K562 (cell line): ENCODE results near the gene MYO15A. TPM values are rescaled to one million over a fixed set of nuclear protein-coding genes. Genes with fewer than 3 reads are reported as not detected.

Experiments used
- EGR1 ChIP-seq: fragments of 450-650 bp; conservative IDR thresholded peaks from 2 replicates; pipeline ENCODE4 v1.6.1; 2017; ENCODE audit warnings: mild to moderate bottlenecking
- GABPB2 ChIP-seq: fragments of 250-450 bp; sonication (Bioruptor Pico); conservative IDR thresholded peaks from 2 replicates; pipeline ENCODE4 v1.5.1; 2021; ENCODE audit warnings: mild to moderate bottlenecking
- HDGF ChIP-seq: fragments of 450-650 bp; IDR thresholded peaks from 2 replicates; pipeline ENCODE4 v1.6.1; 2016
- ILK ChIP-seq: fragments of 450-650 bp; IDR thresholded peaks from 2 replicates; pipeline ENCODE4 v1.6.1; 2016; ENCODE audit warnings: missing genetic modification characterization, low read depth, mild to moderate bottlenecking, missing compliant biosample characterization, moderate library complexity, borderline replicate concordance
- PCBP2 ChIP-seq: fragments of 200-400 bp; formaldehyde crosslinking; IDR thresholded peaks from 2 replicates; pipeline ENCODE4 v1.6.1; 2018; ENCODE audit warnings: low read length, low read depth, mild to moderate bottlenecking, moderate library complexity; ENCODE audit not compliant: poor library complexity, severe bottlenecking
- RBFOX2 ChIP-seq: fragments of 200-400 bp; formaldehyde crosslinking; IDR thresholded peaks from 2 replicates; pipeline ENCODE4 v1.6.1; 2017; ENCODE audit warnings: low read depth, mild to moderate bottlenecking, low read length, moderate library complexity
- TBP ChIP-seq: optimal IDR thresholded peaks from 2 replicates; pipeline ENCODE3; 2011; ENCODE audit warnings: low read depth, low read length, improper control_type of control experiment
- TSC22D4 ChIP-seq: fragments of 450-650 bp; IDR thresholded peaks from 2 replicates; pipeline ENCODE4 v1.6.1; 2016; ENCODE audit warnings: missing genetic modification characterization, missing biosample characterization, control low read depth
- YY1 ChIP-seq, 3 experiments: IDR thresholded peaks; 2 replicates each; pipeline ENCODE4 v1.6.1; 2011; ENCODE audit warnings: low read length in 2 of 3, mild to moderate bottlenecking in 2 of 3, moderate library complexity in 2 of 3, borderline replicate concordance in 1 of 3, control low read depth in 1 of 3, low read depth in 1 of 3; ENCODE audit not compliant: insufficient read depth in 3 of 3, insufficient replicate concordance in 2 of 3, control insufficient read depth in 1 of 3, insufficient read length in 1 of 3; ENCODE audit errors: extremely low read depth in 1 of 3
- ZNF707 ChIP-seq: fragments of 250-450 bp; sonication (Bioruptor Pico); conservative IDR thresholded peaks from 2 replicates; pipeline ENCODE4 v1.8.0; 2022; ENCODE audit warnings: inconsistent platforms, mild to moderate bottlenecking, moderate library complexity
- polyA plus RNA-seq, 8 experiments: library from polyadenylated mRNA; depleted of rRNA in 4 of 8; stranded (reverse) in 5 of 8; unstranded in 3 of 8; fragments of >200 nt; fragmentation: Nextera tagmentation in 2 of 8; fragmentation: Illumina TruSeq in 1 of 8; extraction: Ambion mirVana in 2 of 8; extraction: Trizol in 1 of 8; gene quantifications; 2 replicates each; pipeline versions ENCODE4 v1.2.1 to v1.2.3, GENCODE V29; 2011 to 2014; ENCODE audit warnings: inconsistent platforms in 1 of 8, missing spikeins in 1 of 8
- total RNA-seq, 7 experiments: library from RNA; depleted of rRNA in 6 of 7; stranded (reverse); fragments of >200 nt in 6 of 7; fragmentation: Illumina TruSeq in 2 of 7; extraction: Trizol in 2 of 7; gene quantifications; 2 replicates each; pipeline versions ENCODE4 v1.2.1 to v1.2.3, GENCODE V29; 2011 to 2021; ENCODE audit warnings: low replicate concordance in 1 of 7
- TF ChIP-seq, protein P1 (sequence below): fragments of 250-450 bp; sonication (Bioruptor Pico); IDR thresholded peaks from 2 replicates; pipeline ENCODE4 v1.4.0; 2020; ENCODE audit warnings: mild to moderate bottlenecking, moderate library complexity, borderline replicate concordance
- TF ChIP-seq, protein P2 (sequence below): fragments of 450-650 bp; IDR thresholded peaks from 2 replicates; pipeline ENCODE4 v1.6.1; 2018; ENCODE audit not compliant: partially characterized antibody

MYO15A gene
- total and polyA plus RNA-seq, 9 of the 15 experiments (the other 6 are each of a cell fraction or from before 2014, with no cell fraction given): 0.05 to 0.88 (median 0.14) TPM; not detected in 1

DNA sequence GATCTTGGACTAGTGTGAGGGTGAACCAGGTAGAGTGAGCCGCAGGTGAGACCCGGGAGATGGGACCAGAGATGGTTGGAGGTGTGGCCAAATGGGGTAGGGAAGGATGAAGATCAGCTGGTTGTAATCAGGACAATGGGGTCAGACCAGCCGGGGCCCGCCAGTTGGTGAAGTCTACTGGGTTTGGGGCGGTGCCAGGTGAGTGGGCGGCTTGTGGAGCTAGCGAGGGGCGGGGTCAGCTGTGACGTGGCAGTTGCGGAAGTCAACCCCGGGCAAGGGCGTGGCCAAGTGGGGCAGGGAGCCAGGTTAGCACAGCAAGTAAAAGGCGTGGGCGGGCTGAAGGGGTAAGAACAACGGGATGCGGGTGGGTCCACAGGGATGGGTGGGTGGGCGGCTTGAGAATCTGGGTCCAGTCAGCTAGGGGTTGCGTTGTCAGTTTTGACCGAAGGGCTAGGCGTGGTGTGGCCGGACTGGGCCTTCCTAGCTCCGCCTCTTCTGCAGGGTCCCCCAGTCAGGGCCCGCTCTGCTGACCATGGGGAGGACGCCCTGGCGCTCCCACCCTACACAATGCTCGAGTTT is 49.6 kb downstream of the MYO15A start (continued):
- TF ChIP-seq, protein P1, sequence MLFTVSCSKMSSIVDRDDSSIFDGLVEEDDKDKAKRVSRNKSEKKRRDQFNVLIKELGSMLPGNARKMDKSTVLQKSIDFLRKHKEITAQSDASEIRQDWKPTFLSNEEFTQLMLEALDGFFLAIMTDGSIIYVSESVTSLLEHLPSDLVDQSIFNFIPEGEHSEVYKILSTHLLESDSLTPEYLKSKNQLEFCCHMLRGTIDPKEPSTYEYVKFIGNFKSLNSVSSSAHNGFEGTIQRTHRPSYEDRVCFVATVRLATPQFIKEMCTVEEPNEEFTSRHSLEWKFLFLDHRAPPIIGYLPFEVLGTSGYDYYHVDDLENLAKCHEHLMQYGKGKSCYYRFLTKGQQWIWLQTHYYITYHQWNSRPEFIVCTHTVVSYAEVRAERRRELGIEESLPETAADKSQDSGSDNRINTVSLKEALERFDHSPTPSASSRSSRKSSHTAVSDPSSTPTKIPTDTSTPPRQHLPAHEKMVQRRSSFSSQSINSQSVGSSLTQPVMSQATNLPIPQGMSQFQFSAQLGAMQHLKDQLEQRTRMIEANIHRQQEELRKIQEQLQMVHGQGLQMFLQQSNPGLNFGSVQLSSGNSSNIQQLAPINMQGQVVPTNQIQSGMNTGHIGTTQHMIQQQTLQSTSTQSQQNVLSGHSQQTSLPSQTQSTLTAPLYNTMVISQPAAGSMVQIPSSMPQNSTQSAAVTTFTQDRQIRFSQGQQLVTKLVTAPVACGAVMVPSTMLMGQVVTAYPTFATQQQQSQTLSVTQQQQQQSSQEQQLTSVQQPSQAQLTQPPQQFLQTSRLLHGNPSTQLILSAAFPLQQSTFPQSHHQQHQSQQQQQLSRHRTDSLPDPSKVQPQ: no peak
- TF ChIP-seq YY1 (IDR thresholded peaks at IDR 0.05; ENCODE audit: borderline replicate concordance in 1 of 3, control insufficient read depth in 1 of 3, extremely low read depth in 1 of 3, insufficient read depth in 3 of 3, insufficient read length in 1 of 3, insufficient replicate concordance in 2 of 3, low read depth in 1 of 3, low read length in 2 of 3): no peak
- no peak for TF ChIP-seq TBP
- no peak for TF ChIP-seq TSC22D4
- TF ChIP-seq GABPB2 (CRISPR knock-in tag): no peak
- 0 out of 2 replicates have a peak, but pooled peaks have one; percentile 46 for TF ChIP-seq HDGF
- TF ChIP-seq, protein P2, sequence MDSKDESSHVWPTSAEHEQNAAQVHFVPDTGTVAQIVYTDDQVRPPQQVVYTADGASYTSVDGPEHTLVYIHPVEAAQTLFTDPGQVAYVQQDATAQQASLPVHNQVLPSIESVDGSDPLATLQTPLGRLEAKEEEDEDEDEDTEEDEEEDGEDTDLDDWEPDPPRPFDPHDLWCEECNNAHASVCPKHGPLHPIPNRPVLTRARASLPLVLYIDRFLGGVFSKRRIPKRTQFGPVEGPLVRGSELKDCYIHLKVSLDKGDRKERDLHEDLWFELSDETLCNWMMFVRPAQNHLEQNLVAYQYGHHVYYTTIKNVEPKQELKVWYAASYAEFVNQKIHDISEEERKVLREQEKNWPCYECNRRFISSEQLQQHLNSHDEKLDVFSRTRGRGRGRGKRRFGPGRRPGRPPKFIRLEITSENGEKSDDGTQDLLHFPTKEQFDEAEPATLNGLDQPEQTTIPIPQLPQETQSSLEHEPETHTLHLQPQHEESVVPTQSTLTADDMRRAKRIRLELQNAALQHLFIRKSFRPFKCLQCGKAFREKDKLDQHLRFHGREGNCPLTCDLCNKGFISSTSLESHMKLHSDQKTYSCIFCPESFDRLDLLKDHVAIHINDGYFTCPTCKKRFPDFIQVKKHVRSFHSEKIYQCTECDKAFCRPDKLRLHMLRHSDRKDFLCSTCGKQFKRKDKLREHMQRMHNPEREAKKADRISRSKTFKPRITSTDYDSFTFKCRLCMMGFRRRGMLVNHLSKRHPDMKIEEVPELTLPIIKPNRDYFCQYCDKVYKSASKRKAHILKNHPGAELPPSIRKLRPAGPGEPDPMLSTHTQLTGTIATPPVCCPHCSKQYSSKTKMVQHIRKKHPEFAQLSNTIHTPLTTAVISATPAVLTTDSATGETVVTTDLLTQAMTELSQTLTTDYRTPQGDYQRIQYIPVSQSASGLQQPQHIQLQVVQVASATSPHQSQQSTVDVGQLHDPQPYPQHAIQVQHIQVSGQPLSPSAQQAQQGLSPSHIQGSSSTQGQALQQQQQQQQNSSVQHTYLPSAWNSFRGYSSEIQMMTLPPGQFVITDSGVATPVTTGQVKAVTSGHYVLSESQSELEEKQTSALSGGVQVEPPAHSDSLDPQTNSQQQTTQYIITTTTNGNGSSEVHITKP: peak; percentile 30
- TF ChIP-seq ZNF707: no peak
- TF ChIP-seq ILK: no peak
- peak; percentile 96 for TF ChIP-seq EGR1
- TF ChIP-seq RBFOX2: peak; percentile 54
- TF ChIP-seq PCBP2: no peak
